Measurements from ENCODE around the gene GRIK3. TPM values are rescaled to one million over a fixed set of nuclear protein-coding genes. Genes with fewer than 3 reads are reported as not detected.

GRIK3 gene
- total and polyA plus RNA-seq, 11 donors, result 0.06 to 1.6 (median 0.29) TPM

DNA sequence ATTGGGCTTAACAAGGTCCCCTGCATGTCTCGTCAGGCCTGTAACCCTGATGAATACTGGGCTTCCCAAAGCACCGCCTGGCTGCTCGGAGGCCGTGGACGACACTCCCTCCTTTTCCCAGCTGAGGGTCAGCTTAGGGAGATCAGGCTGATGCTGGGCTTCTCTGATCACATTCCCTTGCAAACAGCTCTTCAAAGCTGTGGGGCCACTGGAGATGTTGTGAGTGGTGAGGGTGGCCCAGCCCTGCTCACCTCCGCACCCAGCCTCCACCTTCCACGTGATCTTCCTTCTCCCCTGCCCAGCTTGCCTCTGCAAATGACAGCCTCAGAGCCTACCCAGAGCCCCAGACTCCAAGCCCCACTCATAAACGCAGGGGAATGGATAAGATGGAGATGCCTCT is 195.4 kb downstream of the GRIK3 start:
- Histone ChIP-seq H3K27me3 (peaks cover 0 to 63% (median 7%) of the 10 kb centered on the region in 9 donors), H3K4me1 (no peaks in the 10 kb centered on the region), H3K4me3 (no peak overlapping the region), H3K36me3 (no peaks in the 10 kb centered on the region), H3K9me3 (no peaks in the 10 kb centered on the region), H3K27ac (no peak overlapping the region)
- ATAC-seq (no peak), DNase-seq (peak in 1 of 5 donors; percentile 25)
- intact Hi-C loops (cut with DNase I), result no loop called here
- TF ChIP-seq, protein P1, sequence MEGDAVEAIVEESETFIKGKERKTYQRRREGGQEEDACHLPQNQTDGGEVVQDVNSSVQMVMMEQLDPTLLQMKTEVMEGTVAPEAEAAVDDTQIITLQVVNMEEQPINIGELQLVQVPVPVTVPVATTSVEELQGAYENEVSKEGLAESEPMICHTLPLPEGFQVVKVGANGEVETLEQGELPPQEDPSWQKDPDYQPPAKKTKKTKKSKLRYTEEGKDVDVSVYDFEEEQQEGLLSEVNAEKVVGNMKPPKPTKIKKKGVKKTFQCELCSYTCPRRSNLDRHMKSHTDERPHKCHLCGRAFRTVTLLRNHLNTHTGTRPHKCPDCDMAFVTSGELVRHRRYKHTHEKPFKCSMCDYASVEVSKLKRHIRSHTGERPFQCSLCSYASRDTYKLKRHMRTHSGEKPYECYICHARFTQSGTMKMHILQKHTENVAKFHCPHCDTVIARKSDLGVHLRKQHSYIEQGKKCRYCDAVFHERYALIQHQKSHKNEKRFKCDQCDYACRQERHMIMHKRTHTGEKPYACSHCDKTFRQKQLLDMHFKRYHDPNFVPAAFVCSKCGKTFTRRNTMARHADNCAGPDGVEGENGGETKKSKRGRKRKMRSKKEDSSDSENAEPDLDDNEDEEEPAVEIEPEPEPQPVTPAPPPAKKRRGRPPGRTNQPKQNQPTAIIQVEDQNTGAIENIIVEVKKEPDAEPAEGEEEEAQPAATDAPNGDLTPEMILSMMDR (IDR thresholded peaks at IDR 0.05), result no peak
- TF ChIP-seq POLR2A (IDR thresholded peaks at IDR 0.05), result no peak
- WGBS, 4 donors, result 55 to 61% (median 59%) methylated on average over 8 of the region's 8 CpGs

DNA sequence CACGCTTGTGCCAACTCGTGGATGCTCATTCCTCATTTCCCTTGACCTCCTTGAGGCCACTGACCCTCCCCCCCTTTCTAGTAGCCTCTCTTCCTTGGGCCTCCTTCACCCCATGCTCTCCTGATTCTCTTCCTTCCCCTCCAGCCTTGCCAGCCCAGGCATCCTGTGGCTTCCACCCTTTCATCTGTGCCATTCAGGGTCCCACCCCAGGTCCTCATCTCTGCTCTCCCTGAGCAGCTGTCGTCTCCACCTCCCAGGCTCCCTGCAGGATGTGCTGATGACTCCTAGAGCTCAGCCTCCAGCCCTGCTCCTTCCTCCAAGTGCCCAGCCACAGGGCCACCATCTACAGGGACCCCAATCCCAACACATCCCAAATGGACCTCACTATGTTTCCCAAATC is 197.4 kb downstream of the GRIK3 start:
- ATAC-seq (no peak), DNase-seq (peak in 1 of 5 donors; percentile 37)
- Histone ChIP-seq H3K27me3 (peaks cover 0 to 64% (median 7%) of the 10 kb centered on the region in 9 donors), H3K36me3 (no peaks in the 10 kb centered on the region), H3K4me3 (no peak overlapping the region), H3K4me1 (no peaks in the 10 kb centered on the region), H3K27ac (no peak overlapping the region), H3K9me3 (no peaks in the 10 kb centered on the region)
- TF ChIP-seq, protein P1 (IDR thresholded peaks at IDR 0.05), result no peak
- TF ChIP-seq POLR2A (IDR thresholded peaks at IDR 0.05), result no peak
- intact Hi-C loops (cut with DNase I), result no loop called here
- 25 to 46% (median 36%) methylated on average over 3 of the region's 3 CpGs for WGBS, 4 donors

DNA sequence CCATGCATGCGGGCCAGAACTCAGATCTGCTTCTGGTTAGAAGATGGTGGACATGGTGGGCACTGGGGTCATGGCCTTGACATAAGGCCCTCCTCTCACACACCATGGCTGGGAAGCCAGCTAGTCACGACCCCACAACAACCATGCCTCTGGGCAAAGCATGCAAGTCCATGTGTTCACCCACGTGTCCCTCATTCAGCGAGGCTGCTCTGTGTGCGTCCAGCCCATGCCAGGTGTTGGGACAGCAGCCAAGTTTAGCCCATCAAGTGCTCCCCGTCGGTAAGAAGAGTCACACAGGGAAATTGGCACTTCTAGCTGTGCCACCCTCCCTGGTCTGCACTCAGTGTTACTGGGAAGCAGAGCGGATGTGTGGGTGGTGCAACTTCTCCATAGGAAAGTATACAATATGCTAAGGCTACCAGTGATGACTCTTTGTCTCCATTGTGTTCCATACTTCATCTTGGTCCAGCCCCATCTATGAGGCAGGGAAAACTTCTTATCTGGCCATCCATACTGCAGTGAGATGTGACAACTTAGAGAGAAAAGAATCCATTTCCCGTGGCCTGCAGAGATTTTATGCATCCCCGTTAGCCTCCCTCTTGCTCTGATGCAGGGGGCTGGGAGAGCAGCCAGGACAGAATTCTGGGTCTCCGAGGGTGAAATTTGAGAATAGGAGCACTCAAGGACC is 198.0 kb downstream of the GRIK3 start:
- ATAC-seq (no peak), DNase-seq (peak in 1 of 5 donors; percentile 19)
- WGBS, 4 donors, result 66 to 71% (median 67%) methylated on average over 10 to 11 of the region's 11 CpGs
- no peaks in the 10 kb centered on the region for H3K4me1 ChIP-seq
- TF ChIP-seq, protein P1 (IDR thresholded peaks at IDR 0.05), result no peak
- TF ChIP-seq POLR2A (IDR thresholded peaks at IDR 0.05), result no peak
- H3K27ac ChIP-seq, result no peak overlapping the region
- H3K36me3 ChIP-seq, result no peaks in the 10 kb centered on the region
- no peak overlapping the region for H3K4me3 ChIP-seq
- intact Hi-C loops (cut with DNase I), result no loop called here
- peaks cover 0 to 65% (median 7%) of the 10 kb centered on the region in 9 donors for H3K27me3 ChIP-seq
- H3K9me3 ChIP-seq, result no peaks in the 10 kb centered on the region

DNA sequence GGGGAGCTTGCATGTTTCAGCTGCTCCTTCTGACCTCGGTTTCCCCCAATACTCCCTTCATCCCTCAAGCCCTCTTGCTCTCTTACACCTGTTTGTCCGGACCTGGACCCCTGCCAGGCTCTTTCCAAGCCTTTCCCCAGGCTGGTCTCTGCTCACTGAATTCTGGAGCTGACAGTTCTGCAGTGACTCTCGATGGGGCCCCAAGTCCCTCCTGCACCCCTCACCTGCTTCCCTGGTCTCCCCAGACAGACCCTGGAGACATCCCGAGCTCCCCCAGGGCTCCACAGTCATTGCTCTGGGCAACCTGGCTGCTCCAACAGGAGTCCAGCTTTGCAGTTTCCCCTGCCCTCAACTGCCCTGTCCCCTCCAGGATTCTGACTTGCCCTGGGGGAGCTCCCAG is 198.6 kb downstream of the GRIK3 start:
- TF ChIP-seq, protein P1 (IDR thresholded peaks at IDR 0.05), result no peak
- TF ChIP-seq POLR2A (IDR thresholded peaks at IDR 0.05), result no peak
- intact Hi-C loops (cut with DNase I), result no loop called here
- WGBS, 4 donors, result 61 to 70% (median 64%) methylated on average over 4 of the region's 4 CpGs
- no peak overlapping the region for H3K27ac ChIP-seq
- H3K4me3 ChIP-seq, result no peak overlapping the region
- no peaks in the 10 kb centered on the region for H3K4me1 ChIP-seq
- DNase-seq (peak in 1 of 5 donors; percentile 17), ATAC-seq (no peak)
- H3K9me3 ChIP-seq, result no peaks in the 10 kb centered on the region
- H3K36me3 ChIP-seq, result no peaks in the 10 kb centered on the region
- peaks cover 0 to 65% (median 5%) of the 10 kb centered on the region in 9 donors for H3K27me3 ChIP-seq
